ENCODE results near the gene SPAG16. TPM values are rescaled to one million over a fixed set of nuclear protein-coding genes. Genes with fewer than 3 reads are reported as not detected.

The SPAG16 gene
- total RNA-seq, 2 donors from 2014 or later, result 15.5 to 22.8 TPM

DNA sequence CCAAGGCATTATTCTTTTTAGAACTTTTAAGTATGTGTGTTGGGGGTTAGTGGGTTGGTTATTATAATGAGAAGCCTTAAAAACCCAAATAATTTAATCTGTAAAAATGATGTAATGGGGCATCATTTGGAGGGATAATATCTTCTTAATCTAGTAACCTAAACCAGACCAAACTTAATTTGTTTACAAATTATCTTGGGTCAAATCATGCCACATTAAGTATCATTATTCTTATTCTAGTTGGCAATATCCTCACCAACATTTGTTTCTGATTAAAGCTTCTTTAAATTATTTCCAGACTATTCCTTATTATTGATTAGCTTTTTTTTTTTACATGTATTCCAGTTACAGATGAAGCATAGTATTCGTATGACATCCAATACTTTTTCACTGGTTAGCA is 1041.1 kb downstream of the SPAG16 start:
- no peaks in the 10 kb centered on the region for H3K36me3 ChIP-seq (replicated peaks in 1 of 2; ENCODE audit: insufficient read depth in 1 of 2, low read depth in 2 of 2)
- no peaks in the 10 kb centered on the region for H3K4me1 ChIP-seq
- ATAC-seq (no peak), DNase-seq (no peak)
- no peaks in the 10 kb centered on the region for H3K27me3 ChIP-seq
- no peak overlapping the region for H3K4me3 ChIP-seq
- 37 to 40% methylated on average over 1 of the region's 1 CpG for WGBS, 2 donors
- TF ChIP-seq, protein P1, sequence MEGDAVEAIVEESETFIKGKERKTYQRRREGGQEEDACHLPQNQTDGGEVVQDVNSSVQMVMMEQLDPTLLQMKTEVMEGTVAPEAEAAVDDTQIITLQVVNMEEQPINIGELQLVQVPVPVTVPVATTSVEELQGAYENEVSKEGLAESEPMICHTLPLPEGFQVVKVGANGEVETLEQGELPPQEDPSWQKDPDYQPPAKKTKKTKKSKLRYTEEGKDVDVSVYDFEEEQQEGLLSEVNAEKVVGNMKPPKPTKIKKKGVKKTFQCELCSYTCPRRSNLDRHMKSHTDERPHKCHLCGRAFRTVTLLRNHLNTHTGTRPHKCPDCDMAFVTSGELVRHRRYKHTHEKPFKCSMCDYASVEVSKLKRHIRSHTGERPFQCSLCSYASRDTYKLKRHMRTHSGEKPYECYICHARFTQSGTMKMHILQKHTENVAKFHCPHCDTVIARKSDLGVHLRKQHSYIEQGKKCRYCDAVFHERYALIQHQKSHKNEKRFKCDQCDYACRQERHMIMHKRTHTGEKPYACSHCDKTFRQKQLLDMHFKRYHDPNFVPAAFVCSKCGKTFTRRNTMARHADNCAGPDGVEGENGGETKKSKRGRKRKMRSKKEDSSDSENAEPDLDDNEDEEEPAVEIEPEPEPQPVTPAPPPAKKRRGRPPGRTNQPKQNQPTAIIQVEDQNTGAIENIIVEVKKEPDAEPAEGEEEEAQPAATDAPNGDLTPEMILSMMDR (IDR thresholded peaks at IDR 0.05), result no peak
- no peak for TF ChIP-seq POLR2A (IDR thresholded peaks at IDR 0.05)
- intact Hi-C loops (cut with DNase I), result no loop called here
- no peak overlapping the region for H3K27ac ChIP-seq
- H3K9me3 ChIP-seq, result no peaks in the 10 kb centered on the region

DNA sequence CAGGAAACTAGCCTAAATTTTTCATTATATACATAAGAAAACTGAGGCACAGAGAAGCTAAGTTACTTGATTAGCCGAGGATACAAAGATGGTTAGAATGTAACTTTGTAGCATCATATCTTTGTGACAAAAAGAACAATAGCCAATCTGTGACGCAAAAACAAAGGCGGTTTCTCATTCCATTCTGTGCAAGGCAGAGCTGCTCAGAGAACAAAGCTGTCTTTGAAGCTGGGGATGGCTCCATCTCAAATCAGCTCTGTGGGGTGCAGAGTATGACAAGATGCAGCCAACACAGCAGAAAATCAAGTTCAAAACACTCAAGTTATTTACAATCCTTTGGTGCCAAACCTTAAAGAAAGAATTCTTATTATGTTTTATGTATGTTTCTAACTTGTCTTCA is 1044.7 kb downstream of the SPAG16 start:
- Histone ChIP-seq H3K27me3 (no peaks in the 10 kb centered on the region), H3K36me3 (replicated peaks in 1 of 2; ENCODE audit: insufficient read depth in 1 of 2, low read depth in 2 of 2) (no peaks in the 10 kb centered on the region), H3K27ac (no peak overlapping the region), H3K9me3 (no peaks in the 10 kb centered on the region), H3K4me1 (no peaks in the 10 kb centered on the region), H3K4me3 (no peak overlapping the region)
- no peak for DNase-seq
- ATAC-seq, result no peak
- TF ChIP-seq POLR2A (IDR thresholded peaks at IDR 0.05), result no peak
- TF ChIP-seq, protein P1 (IDR thresholded peaks at IDR 0.05), result no peak
- intact Hi-C loops (cut with DNase I), result no loop called here
- 26 to 29% methylated on average over 3 of the region's 3 CpGs for WGBS, 2 donors

DNA sequence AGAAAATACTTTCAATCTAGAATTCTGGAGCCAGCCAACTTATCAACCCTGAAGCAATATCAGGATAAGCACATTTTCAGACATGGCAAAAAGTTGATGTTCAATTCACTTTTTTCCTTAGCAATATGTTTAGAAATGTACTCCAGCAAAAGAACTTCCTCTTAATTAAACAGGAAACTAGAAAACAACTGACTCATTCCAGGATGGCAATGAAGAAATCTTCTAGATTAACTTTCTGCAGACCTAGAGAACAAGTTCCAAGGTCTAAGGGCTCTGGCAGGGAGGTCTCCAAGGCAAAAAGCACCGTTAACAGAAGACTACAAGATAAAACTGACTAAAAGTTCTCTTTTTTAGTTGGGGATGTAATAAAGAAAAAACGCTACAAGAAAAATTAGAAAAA is 1057.4 kb downstream of the SPAG16 start:
- intact Hi-C loops (cut with DNase I), result no loop called here
- no peak for ATAC-seq

DNA sequence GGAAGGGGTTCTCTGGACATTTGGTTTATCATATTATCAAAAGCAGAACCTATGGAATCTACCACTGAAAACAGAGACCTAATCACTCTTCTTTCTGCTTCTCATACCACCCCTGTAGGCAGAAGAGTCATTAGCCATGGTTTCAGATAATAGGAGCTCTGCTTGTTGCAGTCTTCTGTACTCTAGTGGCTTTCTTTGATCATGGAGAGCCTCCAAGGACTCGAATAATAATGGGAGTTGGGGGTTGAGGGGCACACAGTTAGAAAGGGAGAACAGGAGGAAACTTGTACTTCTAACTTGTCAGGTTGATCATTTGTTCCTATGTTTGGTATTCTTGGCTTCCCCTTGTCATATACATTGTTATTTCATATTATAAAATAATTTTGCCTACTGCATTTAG is 1074.2 kb downstream of the SPAG16 start:
- H3K9me3 ChIP-seq, result no peaks in the 10 kb centered on the region
- 26 to 44% methylated on average over 1 of the region's 1 CpG for WGBS, 2 donors
- no peak for ATAC-seq
- DNase-seq, result no peak
- TF ChIP-seq, protein P1 (IDR thresholded peaks at IDR 0.05), result no peak
- TF ChIP-seq POLR2A (IDR thresholded peaks at IDR 0.05), result no peak
- H3K4me3 ChIP-seq, result no peak overlapping the region
- H3K27ac ChIP-seq, result no peak overlapping the region
- no peaks in the 10 kb centered on the region for H3K27me3 ChIP-seq
- intact Hi-C loops (cut with DNase I), result no loop called here
- H3K4me1 ChIP-seq, result no peaks in the 10 kb centered on the region
- H3K36me3 ChIP-seq (replicated peaks in 1 of 2; ENCODE audit: insufficient read depth in 1 of 2, low read depth in 2 of 2), result no peaks in the 10 kb centered on the region

More for the DNA sequence above, 1057.4 kb downstream of the SPAG16 start:
- H3K36me3 ChIP-seq (replicated peaks in 1 of 2; ENCODE audit: insufficient read depth in 1 of 2, low read depth in 2 of 2), result no peaks in the 10 kb centered on the region
- TF ChIP-seq, protein P1 (IDR thresholded peaks at IDR 0.05), result no peak
- no peak for TF ChIP-seq POLR2A (IDR thresholded peaks at IDR 0.05)
- H3K27ac ChIP-seq, result no peak overlapping the region
- no peaks in the 10 kb centered on the region for H3K9me3 ChIP-seq
- no peak overlapping the region for H3K4me3 ChIP-seq
- 17 to 45% methylated on average over 2 of the region's 2 CpGs for WGBS, 2 donors
- H3K4me1 ChIP-seq, result no peaks in the 10 kb centered on the region
- DNase-seq, result no peak
- no peaks in the 10 kb centered on the region for H3K27me3 ChIP-seq

DNA sequence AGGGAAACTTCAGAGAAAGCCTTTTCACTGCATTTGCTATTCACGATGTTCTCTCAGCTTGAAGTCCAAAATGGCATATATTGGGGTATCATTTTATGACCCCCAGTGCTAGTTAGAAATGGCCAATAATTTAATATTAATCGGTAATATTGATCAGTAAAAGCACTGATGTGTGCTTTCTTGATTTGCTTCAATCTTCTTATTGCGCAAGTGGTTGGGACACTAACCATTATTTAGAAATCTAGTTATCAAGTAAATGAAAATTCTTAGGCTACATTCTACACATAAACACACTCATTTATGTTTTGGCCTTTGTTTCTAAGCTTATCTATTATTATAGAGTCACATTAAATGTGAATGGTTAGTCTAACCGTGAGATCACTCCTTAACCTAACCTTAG is 1076.9 kb downstream of the SPAG16 start:
- DNase-seq (no peak), ATAC-seq (no peak)
- H3K36me3 ChIP-seq (replicated peaks in 1 of 2; ENCODE audit: insufficient read depth in 1 of 2, low read depth in 2 of 2), result no peaks in the 10 kb centered on the region
- 59 to 68% methylated on average over 4 of the region's 4 CpGs for WGBS, 2 donors
- intact Hi-C loops (cut with DNase I), result no loop called here
- H3K27ac ChIP-seq, result no peak overlapping the region
- H3K4me3 ChIP-seq, result no peak overlapping the region
- H3K4me1 ChIP-seq, result no peaks in the 10 kb centered on the region
- TF ChIP-seq, protein P1 (IDR thresholded peaks at IDR 0.05), result no peak
- TF ChIP-seq POLR2A (IDR thresholded peaks at IDR 0.05), result no peak
- no peaks in the 10 kb centered on the region for H3K27me3 ChIP-seq
- H3K9me3 ChIP-seq, result no peaks in the 10 kb centered on the region

All from body of pancreas (tissue), 4 donors.